HG02678 (cell line): ENCODE measurements around the gene IL18RAP.
A peak's percentile ranks its signal among the peaks of the same experiment; 100 is the strongest.

ENCODE experiments used
- ATAC-seq: cut with Tn5 transposase; IDR thresholded peaks from one replicate; pipeline ENCODE4 v1.9.1; 2021; ENCODE audit warnings: mild to moderate bottlenecking, moderate library complexity; ENCODE audit not compliant: unreplicated experiment

The IL18RAP gene

DNA sequence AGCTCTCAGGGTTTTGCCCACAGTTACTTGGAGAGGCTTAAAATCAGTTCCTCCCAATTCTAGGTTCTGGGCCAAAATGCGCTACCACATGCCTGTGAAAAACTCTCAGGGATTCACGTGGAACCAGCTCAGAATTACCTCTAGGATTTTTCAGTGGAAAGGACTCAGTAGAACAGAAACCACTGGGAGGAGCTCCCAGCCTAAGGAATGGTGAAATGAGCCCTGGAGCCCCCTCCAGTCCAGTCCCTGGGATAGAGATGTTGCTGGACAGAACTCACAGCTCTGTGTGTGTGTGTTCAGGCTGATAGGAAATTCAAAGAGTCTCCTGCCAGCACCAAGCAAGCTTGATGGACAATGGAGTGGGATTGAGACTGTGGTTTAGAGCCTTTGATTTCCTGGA lies 29.0 kb downstream of the IL18RAP start:
- ATAC-seq = no peak

DNA sequence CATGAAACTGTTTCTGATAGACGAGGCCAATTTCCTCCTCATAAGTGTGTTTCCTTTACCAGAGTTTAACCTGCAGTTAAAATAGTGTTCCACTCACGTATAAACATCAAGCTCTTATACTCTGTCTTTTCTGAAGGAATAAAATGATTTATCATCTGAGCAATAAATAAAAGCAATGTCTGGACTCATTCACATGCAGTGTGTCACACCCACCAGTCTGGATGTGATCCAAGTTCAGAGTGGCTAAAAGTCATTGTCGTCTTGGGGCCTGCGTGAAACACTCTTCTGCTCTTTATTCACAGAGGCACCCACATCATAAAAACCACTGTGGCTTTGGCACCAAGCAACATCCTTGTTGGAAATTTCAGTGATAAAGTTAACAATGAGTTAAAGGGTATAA lies 30.5 kb downstream of the IL18RAP start:
- ATAC-seq = no peak

DNA sequence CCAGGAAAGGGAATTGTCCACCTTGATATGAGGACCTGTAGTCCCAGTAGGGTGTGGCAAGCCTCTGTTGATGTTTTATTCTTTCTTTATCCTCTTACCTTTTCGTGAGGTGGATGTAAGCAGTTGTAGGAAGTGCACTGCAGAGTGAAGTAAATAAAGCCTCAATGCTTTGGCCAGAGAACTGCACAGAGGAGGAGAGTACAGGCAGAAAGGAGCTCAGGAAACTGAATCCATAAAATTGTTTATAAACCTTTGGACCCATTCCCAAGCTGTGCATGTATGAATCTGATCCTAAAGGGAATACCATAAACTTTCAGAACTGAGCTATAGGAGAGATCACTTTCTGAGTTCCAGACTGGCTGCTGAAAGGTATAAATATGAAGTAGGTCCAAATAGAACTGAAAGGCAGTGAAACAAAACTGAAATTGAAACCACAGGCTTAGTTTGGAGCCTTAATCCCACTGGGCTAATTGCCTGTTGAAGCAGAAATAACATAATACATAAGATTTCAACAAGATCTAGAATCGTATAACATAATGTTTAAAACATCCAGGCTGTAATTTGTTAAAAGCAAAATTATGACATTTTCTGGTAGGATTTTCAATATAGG lies 32.2 kb downstream of the IL18RAP start:
- ATAC-seq = no peak

DNA sequence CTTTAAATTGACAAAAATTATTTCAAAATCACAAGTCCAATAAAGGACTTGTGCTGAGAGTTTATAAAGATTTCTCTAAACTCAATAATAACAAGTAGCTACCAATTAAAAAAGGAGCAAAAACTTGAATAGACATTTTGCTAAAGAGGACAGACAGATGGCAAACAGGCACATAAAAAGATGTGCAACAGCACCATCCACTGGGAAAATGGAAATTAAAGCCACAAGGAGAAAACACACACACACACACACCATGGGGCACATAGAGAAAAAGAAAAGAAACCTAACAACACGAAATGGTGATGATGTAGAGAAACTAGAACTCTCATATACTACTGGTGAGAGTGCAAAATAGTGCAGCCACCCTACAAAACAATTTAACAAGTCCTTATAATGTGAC lies 37.5 kb downstream of the IL18RAP start:
- no peak for ATAC-seq

DNA sequence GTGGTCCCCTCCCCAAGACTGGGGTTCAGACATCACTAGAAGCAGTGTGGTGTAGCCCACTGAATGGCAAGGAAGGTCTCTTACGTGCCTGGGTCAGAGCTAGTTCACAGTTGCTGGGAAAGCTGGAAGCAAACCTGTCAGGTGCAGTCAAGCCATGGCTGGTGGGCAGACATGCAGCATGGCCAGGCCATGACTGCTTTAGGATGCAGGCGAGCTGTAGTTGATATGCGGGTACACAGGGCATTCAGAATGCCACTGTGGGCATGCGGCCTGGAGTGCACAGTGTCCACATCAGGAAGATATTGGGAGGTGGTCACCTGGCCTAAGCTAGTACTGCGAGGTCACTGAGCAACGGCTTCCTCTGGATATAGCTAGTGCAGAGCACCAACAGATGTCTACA lies 38.2 kb downstream of the IL18RAP start:
- ATAC-seq = no peak

DNA sequence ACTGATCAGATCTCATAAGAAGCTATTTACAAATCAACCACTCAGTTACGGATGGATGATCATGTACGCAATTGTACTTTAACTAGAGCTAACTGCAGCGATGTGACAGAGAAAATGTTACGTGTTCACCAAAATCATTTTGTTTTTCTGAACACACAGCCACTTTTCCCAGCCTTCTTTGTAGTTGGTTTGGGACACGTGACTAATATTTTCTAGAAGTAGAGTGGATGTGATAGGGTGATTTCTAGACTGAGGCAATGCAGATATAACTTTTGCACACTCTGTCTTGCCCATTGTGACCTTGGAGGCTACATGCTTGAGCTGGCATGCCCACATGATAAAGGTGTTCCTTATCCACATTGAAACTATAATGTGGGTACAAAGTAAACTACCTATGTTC lies 40.2 kb downstream of the IL18RAP start:
- no peak for ATAC-seq

DNA sequence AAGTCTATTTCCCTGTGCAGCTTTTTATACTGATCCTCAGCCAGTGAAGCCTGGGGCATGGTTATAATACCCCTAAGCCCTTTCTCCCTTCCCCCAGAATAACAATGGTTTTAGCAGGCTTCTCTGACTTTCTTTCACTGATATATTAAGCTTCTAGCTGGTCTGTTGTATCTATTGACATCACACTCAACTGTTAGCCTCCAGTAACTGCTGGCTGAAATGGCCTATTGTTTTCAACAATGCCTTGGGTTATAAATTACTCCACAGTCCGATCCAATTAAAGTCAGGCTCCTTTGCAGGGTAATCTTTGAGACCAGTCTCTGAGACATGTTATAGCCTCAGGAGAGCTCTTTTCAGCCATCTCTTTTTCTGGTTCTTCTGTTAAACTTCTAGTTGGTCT lies 47.2 kb downstream of the IL18RAP start:
- no peak for ATAC-seq

DNA sequence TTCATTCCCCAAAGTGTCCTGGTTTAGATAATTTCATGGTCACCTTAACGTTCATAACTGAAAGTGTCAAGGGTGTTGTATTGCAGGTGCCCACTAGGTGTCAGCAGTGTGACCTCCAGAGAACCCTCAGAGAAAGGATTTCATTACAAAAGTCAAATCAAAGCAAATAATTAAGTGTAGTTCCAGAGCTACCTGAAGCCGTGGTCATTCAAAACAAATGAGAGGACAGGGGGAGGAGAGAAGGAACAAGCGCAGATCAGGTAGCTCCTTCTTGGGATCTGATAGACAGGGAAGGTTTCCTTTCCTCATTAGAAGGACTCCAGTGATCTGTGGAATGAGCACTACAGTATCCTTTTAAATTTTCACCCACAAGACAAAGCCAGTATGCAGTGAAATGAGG lies 50.1 kb downstream of the IL18RAP start, which contains the start of gene SLC9A4:
Gene SLC9A4 (plus strand): TSS at position 207 of the 400 bp plus-strand sequence. CDS start 534 bp downstream, outside the sequence.
- ATAC-seq = peak; percentile 73

DNA sequence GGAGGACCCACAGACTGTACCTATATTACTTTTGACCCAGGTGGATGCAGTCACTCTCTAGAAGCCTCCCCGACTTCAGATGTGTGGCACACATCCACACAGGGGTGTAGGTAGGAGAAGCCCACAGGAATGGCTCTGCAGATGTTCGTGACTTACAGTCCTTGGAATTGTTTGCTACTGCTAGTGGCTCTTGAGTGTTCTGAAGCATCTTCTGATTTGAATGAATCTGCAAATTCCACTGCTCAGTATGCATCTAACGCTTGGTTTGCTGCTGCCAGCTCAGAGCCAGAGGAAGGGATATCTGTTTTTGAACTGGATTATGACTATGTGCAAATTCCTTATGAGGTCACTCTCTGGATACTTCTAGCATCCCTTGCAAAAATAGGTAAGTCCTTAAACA lies 50.7 kb downstream of the IL18RAP start:
- ATAC-seq = no peak

DNA sequence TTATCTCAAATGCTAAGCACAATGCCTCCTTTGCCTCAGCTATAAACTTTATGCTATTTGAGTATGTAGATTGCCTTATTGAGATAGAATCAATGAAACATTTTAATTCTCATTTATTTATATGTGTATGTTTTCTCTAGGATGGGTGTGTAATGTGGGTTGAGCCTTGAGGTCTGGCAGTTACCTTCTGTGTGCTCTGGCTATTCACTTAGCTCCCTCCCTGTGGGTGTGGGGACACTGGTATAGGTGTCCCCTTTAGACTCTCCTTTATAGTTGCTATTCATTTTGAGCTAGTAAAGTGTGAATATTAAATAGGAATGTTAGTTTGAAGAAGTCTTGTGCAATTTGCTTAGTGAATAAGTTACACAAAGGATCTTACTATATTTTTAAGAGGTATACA lies 51.8 kb downstream of the IL18RAP start:
- ATAC-seq = no peak

DNA sequence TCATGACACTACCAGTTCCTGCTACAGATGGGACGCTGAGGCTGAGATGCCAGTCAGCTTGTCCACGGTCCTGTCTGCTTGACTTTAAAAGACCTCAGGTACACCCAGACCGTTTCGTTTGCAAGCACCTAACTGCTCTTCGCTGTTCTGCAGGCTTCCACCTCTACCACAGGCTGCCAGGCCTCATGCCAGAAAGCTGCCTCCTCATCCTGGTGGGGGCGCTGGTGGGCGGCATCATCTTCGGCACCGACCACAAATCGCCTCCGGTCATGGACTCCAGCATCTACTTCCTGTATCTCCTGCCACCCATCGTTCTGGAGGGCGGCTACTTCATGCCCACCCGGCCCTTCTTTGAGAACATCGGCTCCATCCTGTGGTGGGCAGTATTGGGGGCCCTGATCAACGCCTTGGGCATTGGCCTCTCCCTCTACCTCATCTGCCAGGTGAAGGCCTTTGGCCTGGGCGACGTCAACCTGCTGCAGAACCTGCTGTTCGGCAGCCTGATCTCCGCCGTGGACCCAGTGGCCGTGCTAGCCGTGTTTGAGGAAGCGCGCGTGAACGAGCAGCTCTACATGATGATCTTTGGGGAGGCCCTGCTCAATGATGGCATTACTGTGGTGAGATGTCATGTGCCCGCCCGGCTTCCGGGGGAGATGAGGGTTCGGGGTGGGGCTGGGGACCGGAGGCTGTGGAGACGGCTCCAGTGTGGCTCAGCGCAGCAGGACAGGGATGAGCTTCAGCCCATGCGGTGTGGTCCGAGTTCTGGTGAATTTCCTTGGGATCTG lies 55.9 kb downstream of the IL18RAP start:
- ATAC-seq = no peak

DNA sequence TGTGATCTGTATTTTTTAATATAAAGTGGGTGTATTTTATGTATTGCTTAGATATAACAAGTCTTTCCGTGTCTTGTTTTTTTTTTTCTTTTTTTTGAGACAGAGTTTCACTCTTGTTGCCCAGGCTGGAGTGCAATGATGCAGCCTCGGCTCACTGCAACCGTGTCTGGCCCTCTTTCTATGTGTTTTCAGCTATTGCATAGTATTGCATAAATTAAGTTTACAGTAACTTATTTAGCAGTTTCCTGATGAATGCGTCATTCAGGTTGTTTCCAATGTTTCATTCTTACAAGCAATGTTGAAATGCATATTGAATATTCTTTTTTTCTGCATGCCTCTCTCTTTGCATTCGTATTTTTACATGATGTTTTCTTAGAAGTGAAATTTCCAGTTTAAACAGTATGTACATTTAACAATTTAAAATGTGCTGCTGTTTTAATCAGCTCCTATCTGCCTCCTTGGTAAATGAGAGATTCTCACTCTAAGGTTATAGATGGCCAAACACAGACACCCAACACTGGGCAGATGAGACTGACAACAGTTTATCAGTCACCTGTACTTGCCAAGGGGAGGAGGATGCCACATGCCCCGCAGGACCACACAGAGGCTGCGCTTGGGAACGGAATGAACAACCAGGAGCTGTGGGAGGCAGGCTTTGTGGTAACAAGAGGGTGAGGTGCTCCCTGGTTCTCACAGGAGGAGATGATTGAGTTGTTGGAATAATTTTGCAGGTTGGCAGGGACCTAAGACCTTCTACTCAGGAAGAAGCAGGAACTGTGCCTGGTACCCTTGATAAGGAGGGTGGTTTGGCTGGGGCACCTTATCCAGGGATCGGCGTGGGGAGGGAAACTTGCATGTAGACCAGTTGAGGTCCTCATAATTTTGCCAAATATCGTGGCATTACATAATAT lies 57.6 kb downstream of the IL18RAP start:
- ATAC-seq = no peak

DNA sequence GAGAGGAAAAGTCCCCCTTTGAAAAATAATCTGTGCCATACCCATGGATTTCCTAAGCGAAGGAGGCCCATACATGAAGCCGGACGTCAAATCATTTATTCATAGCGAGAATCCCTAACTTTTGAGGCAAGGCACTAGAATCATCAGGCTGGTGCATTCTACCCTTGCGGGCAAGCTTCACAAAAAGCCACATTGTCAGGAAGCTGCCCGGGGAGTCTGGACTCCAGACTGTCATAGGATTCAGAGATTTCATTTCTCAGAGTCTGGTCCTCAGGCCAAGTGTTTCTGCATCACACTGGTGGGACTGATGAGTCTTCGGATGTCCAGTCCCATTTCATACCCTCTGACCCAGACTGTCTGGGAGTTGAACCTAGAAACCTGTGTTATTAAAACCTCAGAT lies 59.0 kb downstream of the IL18RAP start:
- no peak for ATAC-seq

DNA sequence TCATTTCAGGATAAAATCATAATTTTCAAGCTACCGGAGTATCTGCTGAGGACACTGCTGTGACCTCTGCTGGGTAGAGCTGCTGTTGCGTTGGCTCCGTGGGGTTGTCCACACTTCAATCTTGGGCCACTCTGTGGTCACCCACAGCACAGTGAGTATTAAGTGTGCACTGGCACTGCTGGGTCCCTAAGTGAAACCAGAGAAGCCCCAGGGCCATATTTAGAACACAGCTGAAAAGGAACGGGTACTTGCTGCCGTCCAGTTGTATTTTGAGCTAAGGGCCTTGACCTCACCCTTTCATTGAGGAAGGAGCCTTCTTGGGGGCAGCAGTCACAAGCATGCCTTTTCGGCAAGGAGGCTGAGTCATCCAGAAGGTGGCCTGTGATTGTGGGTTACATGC lies 60.1 kb downstream of the IL18RAP start:
- ATAC-seq = no peak

DNA sequence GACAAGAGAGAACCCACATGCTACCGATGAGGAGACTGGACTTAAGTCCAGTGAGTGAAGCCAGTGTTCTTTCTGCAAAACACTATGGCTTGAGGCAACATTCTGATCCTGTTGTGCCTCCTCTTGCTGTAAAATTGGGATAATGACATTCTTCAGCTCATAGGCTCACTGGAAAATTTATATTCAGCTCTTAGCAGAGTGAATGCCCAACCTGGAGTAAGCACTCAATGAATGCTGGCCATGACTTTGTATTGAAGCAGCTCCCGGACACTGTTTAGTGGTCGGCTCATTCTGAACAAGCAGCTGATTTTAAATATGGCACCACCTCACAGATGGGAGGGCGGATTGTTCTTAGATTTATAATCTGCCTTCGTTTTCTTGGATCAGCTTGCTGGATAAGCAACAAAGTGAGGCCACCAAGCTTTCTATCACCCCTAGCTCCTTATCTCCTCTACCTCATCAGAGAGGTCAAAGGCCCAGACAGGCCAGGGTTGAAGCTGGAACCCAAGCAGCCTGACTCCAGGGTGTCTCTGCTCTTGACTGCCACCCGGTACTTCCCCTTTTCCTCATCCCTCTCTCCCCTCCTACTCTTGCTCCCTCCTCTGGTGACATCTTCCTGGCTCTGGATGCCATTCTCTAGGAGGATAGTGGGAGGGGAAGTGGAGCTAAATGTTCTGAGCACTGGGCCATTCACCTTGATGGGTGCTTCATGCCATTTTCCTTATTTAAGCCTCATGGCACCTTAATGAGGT lies 61.5 kb downstream of the IL18RAP start:
- no peak for ATAC-seq

DNA sequence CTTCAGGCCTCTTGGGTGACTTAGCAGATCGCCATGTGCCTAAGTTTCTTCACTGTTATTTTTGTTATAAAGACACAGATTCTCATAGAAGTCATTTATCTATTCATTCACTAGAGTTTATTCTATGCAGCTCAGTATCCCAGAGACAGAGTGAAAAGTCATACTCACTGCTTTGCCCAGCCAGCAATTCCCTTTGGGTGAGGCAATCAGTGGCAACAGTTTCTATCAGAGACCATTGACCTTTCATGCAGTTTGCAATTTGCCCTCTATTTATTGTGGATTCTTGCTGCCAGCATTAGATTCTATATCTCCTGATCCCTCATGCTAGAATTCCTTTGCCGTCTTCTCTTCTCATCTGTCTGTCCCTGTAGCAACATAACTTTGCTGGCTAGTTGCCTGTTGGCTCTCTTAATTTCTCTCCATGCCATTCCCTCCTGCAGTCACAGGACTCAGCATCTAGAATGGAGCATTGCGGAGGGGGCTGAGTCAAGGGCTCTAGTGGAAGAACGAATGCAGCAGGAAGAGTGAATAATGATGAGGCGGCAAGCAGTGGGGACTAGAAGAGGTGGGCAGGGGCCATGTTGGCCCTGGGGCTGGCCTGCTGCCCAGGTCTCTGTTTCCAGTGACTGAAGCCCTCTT lies 62.3 kb downstream of the IL18RAP start:
- ATAC-seq = no peak

DNA sequence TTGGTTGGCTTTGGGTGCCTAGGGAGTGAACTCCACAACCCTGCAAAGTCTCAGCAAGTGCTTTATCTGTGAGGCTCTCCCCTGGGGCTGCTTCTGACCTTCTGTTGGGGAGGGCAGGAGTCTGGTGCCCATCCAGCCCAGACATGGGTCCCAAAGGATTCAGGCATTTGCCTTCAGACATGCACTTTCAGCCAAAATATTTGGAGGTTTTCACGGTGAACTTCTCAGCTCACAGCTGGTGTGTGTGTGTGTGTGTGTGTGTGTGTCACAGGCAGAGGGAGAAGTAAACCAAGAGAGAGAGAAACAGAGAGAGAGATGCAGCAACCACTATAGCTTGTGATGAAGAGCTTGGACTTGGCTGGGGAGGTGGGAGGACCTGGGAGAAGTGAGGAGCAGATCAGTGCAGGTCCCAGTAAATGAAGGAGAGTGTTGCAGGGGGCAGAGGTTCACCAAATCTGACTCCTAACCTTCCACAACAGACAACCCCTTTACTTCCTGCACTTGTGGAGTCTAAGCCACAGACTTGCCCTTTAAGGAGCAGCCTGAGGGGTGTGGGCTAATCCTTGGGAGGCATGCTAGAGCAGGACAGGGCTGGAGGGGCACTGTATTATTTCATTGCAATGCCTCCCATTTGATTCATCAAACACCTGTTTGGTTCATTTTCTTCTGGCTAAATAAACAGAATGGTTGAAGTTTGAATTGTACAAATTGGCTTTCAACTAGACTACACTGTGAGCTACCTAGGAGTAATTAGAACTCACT lies 64.2 kb downstream of the IL18RAP start:
- no peak for ATAC-seq

DNA sequence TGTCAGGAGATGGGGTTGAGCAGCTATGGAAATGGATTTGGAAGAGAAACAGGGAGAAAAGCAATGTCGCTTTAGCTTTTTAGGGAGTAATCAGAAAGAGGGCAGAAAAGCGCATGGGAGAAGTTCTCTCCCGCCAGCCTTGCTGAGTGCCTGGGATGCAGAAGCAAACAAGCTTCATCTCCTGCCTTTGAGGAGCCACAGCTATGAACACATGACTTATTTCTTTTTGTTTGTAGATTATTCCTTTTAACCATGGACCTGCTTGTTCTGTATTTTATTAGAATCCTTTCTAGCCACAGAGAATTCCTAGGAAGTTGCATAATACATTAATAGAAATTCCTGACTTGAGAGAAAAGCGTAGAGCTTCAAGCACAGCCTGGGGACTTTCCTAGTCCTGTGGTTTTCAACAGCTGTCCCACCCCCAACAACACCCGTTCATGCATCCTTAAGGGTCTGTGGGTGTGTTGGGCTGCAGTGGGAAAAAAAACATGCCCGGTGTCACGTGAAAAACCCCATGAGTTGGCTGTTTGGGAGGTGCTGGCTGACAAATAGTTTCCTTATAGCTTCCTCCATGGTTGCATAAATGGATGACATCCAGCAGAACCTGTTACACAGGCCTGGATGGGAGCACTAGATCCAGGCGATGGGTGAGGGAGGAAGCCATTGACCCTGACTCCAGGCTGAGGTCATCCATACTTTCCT lies 65.0 kb downstream of the IL18RAP start:
- no peak for ATAC-seq

DNA sequence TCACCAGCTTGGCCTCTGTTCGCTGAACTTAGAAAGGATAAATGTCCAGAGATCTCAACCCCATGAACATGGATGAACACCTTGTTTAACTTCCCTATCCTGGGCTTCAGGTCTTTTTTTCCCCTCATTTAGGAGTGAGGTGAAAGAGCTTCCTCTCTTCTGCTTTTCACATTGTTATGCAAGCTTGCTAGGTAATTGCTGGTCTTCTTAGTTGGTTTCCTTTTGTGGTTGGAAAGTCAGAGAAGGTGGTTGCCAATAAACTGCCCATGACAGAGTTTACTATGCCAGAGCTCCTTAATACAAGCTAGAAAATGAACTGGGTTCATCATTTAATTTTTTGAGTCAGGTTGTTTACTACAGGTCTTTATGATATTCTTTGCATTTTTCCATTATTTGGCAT lies 66.7 kb downstream of the IL18RAP start:
- ATAC-seq = no peak
